Hematopoietic multipotent progenitor cell treated with erythropoietin and hydrocortisone succinate and interleukin-3 and kit ligand, for 17 days (in vitro differentiated cells): ENCODE data around the gene ATP8A2.
"Not testable (repeated sequence)": the region's sequence is repeated elsewhere in the genome, so short reads cannot be mapped to it uniquely, and the experiment has no call there.

ENCODE experiments used
- DNase-seq: peaks from one replicate; pipeline ENCODE4 v3.0.0-alpha.2; 2015; ENCODE audit warnings: low spot score

The ATP8A2 gene

DNA sequence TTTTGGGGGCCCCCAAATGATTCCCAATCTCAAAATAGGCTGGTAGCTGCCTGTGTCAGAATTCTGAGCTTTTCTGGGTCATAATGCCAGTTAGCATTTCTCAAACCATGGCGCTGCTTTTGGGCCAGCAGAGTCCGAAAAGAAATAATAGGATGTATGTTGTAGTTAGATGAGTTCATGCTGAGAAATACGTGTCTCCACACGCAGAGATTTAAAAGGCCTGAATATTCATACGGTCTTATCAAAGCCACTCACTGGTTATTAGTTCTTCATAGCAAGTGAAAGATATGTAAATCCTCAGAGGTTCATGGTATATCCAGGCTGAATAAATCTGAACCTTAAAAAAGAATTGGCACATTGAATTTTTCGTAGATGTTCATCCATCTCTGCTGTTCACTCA is 555.6 kb downstream of the ATP8A2 start:
- no peak for DNase-seq

DNA sequence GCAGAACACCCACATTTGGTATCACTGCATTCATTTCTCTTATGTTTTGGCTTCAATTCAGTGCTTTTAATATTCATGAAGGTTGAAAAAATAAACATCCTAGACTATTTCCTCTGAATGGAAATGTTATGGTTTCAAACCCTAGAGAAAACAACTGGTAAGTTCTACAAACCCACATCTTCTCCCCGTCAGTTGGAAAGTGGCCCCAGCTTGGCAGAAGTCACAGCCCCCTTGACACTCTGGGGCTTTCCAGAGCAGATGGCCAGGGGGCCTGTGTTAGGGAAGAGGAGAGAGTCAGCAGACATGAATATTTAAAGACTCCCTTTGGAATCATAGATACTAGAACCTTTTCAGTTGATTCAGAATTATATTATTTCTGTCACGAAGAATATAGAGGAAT is 556.2 kb downstream of the ATP8A2 start:
- DNase-seq = no peak

DNA sequence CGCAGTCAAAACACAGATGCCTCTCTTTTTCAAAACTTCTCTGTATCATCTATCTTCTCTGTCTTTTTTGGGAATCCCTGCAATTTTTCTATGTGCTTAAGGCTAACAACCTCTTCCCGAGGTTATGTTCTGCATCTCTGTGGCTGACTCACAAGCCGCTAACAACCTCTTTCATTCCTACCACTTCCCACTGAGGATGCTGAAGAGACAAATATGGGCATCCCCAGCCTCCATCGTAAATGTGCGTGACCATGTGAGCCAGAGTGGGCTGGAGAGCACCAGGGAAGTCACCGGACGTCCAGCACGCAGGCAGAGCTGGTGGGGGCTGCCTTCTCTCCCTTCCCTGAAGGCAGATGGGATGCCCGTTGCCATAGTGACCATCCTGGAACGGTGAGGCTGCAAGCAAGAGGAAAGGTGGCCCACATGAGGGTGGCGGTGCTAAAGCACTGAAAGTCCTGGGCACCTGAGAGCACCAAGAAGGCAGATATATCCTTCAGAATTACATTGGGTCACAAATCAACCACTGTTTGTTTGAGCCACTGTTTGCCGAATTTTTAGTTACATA is 557.2 kb downstream of the ATP8A2 start:
- no peak for DNase-seq

DNA sequence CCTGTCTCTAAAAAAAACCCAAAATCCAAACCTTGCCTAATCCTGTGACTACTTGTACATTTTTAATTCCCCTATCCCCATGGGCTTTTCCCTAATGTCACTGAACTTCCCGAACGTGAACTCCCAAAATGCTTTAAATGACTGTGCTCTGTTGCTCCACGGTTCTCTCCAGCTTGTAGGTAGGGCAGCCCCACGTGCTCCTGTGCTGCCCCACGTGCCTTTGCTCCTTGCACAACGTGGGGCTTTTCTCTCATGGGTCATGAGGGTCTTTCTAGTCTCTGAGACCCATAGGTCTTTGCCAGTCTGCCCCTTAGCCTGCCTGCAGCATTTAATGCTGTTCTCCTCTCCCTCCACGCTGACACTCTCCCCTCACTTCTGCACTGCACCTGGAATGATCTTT is 558.0 kb downstream of the ATP8A2 start:
- no peak for DNase-seq

DNA sequence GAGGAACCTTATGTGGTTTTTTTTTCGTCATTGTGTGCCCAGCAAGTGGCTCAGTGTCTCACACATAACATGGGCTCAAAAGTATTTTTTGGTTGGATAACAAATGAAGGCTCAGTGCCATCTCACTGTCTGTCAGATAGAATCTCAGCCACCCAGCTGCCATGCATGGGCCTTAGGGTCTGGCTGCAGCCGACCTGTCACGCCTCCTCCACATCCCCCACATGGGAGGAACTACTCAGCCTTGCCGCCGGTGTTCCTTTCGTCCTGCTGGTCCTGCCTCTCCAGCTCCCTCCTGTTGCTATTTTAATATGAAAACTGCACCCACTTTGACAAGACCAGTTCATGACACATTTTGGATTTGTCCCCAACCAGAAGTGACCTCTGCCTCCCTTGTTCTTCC is 558.9 kb downstream of the ATP8A2 start:
- DNase-seq = no peak

DNA sequence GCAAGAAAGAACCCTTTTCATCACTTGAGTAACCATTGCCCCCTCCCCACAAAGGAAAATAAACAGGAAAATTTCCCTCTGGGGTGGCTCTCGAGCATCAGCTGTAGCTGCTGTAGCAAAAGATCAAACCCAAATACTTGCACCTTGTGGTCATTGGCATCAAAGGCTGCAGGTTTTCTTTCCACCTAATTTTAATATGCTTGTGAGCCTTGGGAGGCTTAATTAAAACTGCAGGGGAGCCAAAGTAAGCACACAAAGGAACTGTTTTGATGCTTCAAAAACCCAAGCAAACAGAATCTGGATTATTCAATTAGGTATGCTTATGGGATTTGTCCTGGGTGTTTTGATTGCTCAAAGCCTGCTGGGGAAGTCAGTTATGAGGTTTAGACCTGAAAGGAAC is 560.6 kb downstream of the ATP8A2 start:
- DNase-seq = no peak

DNA sequence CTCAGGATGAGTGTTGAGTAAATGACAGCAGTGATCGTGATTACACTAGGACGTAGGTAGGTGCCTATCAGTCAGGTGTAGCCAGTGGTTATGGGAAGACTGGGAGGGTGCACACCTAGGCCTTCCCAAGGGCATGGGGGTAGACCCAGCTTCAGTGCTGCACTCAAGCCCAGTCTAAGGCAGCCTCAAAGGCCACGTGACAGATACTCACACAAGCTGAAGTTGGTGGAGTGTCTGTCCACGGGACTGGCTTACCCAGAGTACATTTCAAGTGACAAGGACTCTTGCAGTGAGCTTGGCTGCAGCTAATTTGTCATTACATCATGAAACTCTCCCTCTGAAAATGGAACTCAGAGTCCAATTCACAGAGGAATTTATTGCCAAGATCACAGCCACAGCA is 561.7 kb downstream of the ATP8A2 start:
- no peak for DNase-seq

DNA sequence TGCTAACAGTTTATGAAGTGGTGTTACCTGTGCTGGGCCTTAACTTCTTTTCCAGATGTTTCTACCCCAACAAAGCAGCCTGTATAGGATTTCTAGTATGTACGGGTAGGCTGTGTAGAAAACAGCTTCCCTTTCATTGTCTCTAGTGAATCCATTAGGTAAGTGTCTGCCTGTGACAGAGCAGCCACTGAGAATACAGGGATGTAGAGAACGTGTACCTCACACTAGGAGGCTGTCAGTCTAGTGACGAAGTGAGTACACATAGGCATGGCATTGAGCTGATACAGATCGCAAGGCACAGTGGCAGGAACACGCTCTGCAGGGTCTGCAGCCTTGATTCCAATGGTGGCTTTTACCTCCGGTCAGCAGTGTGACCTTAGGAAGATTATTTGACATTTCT is 562.4 kb downstream of the ATP8A2 start:
- no peak for DNase-seq

DNA sequence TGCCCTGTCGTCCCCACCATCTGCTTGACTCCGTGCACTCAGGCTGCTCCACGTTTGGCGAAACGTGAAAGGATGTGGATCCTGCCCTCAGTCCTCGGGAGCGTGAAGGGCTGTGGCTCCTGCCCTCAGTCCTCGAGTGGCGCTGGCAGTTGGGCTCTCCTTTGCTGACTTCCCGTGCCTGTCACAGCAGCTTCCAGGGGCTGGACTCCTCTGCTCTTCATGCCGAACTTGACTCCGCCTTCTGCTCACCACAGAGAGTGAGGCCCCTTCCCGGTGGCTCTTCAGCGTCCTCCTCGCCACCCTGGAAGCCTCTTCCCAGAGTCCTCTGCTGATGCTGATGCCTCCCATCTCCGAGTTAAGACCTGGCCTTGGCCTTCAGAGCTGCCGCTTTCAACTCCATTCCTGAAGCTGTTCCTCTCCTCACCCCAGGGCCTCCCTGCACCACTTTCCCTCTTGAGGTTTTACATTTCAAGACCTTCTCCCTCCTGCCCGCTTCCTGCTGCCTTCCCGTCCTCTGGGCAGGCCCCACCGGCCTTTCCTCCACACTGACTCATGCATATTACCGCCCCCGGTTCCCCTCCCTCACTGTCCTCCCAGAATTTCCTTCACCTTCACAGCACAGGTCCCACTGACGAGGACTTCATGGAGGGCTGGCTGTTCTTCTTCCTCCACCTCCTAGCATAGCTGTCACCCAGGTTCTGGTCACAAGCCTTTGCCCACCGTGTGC is 568.4 kb downstream of the ATP8A2 start:
- no peak for DNase-seq

DNA sequence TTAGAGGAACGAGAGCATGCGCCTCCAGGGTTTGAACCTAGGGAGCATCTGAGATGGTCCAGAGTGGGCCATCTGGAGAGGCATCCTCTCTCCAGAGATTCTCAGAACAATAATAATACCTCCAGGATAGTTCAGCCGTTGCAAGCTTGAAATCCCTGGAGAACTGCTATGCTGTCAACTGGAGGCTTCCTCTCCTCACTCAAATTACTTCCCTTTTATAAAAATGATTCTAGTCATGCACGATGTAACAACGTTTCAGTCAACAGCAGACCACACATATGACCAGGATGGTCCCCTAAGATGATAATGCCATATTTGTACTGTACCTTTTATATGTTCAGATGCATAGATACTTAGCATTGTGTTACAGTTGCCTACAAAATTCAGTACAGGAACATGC is 571.3 kb downstream of the ATP8A2 start:
- no peak for DNase-seq

DNA sequence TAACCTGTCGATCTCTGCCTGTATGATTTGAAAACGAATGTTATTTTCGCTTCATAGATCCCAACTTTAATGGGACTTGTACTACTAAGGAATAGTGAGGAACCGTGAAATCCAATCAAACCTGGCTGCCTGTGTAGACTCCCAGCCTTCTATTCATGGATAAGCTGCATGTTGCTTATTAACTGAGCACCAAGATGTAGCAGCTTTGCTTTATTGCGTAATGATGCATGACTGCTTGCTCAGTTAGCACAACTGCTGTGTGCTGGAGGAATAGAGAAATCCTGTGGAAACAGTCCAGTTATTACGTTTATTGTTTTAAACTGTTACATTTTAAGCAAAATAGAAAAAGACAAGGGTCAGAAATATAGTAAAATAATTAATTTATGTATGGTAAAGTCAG is 571.9 kb downstream of the ATP8A2 start:
- no peak for DNase-seq

DNA sequence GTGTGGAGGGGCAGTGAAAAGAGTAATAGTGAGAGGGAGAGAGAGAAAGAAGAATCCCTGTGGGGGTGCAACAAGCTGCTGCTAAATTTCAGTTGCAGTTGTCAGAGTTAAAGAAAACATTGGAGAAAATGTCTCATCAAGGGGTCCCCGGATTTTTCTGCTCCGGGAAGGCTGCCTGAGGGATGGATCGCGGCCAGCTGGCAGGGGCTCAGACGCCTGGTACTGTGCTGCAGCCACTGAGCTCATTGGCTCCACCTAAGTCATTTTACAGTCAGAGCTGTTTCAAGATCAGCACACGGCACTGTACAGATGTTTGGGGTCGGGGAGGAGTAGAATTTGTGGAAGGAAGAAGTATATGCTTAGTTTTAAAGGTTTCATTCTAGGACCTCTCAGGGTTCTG is 573.8 kb downstream of the ATP8A2 start:
- DNase-seq = no peak

DNA sequence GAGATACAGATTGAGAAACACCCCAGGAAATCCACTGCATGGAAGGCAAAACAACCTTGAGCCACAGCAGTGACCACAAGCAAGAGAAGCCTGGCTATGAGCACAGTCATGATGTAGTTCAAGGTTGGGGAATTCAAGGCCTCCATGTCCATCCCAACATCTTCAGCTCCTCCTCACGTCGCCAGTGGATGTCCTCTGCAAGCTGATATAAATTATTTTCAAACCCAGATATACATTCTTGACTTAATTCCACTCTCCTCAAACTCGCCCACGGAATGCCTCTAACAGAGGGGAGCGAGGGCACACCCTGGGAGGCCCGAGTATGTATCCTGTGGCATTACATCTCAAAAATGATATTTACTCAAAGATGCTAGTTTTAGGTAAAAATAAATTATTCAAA is 574.5 kb downstream of the ATP8A2 start:
- no peak for DNase-seq

DNA sequence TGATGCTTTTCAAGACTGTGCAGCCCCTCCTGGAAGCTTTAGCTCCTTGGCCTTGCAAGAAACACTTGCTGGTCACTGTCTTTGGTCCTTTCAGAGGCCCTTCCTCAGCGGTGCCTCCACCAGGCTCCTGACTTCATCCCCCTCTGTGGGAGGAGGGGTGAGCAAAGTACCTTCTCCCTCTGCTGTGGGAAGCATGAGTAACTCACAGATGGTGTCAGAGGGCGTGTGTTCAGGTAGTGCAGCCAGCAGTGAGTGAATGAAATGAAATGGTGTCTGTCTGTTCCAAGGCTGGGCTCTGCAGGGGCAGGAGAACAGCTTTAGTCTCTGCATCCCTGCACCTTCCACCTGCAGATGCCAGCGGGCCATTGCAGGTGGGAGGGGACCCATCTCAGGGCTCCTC is 577.1 kb downstream of the ATP8A2 start:
- DNase-seq = no peak

DNA sequence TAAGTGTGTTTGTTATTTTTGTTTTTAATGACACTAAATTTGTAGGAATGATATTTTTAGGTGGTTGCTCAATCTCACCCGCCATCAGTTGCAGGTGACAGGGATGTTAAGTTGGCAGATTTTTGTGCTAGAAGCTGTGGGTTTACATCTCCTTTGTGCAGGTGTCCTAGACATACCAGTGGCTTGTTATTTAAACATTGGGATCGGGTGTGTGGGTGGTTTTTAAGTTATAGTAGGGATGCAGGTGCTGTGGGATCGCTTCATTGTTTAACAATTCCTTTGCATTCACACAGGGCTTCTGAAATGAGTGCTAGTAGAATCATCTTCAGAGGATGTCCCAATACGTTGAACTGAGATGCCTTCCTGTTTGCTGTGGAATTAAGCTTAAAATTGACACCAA is 580.1 kb downstream of the ATP8A2 start:
- DNase-seq = no peak

DNA sequence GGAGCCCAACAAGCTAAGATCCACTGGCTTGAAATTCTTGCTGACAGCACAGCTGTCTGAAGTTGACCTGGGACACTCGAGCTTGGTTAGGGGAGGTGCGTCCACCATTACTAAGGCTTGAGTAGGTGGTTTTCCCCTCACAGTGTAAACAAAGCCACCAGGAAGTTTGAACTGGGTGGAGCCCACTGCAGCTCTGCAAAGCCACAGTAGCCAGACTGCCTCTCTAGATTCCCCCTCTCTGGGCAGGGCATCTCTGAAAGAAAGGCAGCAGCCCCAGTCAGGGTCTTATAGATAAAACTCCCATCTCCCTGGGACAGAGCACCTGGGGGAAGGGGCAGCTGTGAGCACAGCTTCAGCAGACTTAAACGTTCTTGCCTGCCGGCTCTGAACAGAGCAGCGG is 582.3 kb downstream of the ATP8A2 start:
- not testable (repeated sequence) for DNase-seq

DNA sequence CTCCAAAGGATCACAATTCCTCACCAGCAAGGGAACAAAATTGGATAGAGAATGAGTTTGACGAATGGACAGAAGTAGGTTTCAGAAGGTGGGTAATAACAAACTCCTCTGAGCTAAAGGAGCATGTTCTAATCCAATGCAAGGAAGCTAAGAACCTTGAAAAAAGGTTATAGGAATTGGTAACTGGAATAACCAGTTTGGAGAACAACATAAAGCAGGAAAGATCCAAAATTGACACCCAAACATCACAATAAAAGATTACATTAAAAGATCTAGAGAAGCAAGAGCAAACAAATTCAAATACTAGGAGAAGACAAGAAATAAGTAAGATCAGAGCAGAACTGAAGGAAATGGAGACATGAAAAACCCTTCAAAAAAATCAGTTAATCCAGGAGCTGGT is 583.2 kb downstream of the ATP8A2 start:
- DNase-seq = not testable (repeated sequence)

DNA sequence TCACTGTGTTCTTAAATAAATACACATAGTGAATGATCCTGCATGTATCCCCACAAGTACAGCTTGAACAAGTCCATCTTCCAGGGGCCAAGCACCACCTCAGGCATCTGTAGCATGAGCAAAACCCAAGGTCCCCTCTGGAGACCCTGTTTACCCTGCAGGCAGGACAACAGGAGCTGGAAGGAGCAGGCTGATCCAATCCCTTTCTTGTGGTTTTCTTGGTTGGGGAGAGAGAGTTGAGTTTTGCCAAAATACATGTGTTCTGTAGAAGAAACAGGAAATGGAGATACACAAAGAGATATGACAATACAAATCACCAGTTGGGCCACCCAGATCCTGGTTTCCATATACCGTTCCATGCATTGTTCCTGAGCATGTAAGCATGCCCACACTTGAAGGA is 587.2 kb downstream of the ATP8A2 start:
- DNase-seq = no peak

DNA sequence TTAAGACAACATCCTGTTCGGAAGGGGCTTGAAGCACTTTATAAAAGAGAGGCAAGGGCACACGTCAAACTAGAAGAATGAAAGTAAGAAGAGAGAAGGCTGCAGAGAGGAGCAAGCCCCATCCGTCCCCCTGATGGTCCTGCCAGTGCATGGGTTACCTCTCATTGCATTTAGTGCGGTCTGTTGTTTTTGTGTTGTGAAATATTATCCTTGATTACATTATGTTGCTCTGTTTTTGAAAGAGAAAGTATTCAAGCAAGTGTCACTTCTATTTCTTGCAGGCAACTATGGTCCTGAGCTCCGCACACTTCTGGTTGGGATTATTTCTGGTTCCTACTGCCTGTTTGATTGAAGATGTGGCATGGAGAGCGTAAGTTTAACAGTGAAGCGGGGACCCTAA is 589.5 kb downstream of the ATP8A2 start:
- DNase-seq = no peak

DNA sequence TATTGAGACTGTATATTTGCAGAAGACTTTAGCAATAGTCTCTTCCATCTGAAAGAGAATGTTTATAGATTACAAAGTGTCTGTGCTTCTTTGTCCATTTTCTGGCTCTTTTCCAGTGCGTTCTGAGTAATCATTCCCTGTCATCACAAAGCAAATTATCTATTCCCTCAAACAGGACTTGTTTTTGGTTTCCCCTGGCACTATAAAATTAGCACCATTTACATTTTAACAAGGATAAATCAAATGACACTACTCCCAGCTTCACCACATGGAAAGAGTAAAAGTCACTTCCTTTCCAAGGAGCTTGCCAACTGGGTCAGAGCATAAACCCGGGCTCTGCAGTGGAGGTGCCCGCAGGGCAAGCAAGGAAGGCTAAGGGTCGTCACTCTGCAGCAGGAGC is 591.9 kb downstream of the ATP8A2 start:
- DNase-seq = no peak

DNA sequence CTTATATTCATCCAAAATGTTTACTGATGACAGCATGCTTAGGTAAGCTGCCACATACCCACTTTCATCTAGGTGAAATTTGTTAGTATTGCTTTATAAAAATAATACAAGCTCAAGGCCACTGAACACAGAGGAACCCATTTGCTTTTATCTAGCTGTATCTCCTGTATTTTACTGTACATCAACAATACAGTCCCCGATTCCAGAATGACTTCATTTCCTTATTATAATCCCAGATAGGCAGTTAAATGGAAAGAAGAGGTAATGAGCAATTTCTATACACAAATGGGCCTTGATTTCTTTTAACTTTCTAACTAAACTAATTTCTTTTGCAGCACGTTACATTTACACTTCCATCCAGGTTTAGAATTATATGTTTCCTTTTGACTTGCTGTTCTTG is 593.8 kb downstream of the ATP8A2 start:
- no peak for DNase-seq

DNA sequence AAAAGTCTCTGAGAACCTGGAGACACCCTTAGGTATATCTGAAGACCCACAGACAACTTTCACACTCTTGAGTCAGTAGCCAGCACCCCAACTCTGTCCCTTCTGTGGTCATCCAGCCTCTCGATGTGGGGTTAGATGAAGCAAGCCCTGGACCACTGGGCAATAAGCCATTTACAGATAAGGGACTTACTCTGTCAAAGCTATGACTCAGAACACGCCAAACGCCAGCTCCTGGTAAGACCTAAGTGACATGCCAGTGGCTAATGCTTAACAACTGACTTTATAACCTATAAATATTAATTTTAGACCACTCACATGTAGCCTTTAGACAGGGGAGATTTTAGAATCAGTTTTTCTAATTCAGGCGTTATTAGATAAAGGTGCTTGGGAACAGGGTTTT is 594.3 kb downstream of the ATP8A2 start:
- DNase-seq = no peak

DNA sequence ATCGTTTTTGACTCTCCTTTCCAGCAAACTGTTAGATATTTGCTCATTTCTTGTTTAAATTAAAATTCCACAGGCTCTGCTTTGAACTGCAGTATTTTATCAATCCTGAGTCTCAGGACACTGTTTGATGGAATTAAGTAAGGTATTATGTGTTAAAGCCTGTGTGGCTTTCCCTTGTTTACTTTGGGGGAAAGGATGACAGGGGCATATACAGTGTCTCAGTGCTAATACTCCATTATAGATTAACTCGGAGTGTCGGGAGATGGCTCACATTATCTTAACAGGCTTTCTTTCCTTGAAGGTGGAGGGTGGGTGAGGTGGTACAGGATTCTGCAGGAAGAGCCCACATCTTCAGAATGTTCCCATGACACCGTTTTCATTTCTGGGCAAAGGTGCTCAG is 595.4 kb downstream of the ATP8A2 start:
- DNase-seq = no peak

DNA sequence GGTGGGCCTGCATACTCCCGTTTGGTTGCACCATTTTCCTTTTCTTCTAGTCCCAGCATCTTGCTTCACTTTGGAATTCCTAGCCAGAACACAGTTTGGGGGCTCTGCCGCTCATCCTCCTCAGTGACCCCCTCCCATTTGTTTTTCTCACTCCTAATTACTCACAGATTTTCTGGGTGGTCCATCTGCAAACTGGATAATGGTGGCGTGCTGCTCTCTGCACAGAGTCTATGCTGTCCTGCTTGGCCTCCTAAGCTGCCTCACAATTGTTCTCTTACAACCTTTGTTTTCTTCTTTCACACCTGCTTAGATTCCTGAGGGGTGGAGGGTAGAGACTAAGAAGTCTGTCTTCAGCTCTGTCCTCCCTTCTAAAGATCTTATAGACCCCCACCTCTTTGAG is 599.3 kb downstream of the ATP8A2 start:
- DNase-seq = no peak
